ENCODE results near the gene BMPR1B.

DNA sequence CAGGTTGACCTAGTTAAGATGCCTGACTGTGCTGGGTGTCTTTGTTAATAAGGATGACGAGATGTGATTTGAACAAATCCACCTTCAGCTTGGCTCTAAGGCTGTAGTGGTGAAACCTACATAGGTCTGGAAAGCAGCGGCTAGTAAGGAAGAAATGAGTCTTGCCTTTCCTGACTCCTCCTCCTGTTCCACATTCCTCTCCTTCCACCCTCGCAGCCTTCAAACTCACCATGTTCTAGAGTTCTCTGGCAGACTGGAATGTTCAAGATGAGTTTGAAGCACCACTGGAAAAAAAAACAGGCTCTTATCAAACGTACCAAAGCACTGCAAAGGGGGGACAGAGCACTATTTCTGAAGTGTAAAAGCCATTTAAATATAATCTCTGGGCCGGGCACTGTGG is 395.4 kb downstream of the BMPR1B start:
- TF ChIP-seq CBX2 (IDR thresholded peaks at IDR 0.05; ENCODE audit: insufficient read depth, low read length, poor library complexity, severe bottlenecking) (no peak), ARID3A (IDR thresholded peaks at IDR 0.05; ENCODE audit: borderline replicate concordance, low read depth, low read length) (no peak), THRB (CRISPR knock-in tag; conservative IDR thresholded peaks at IDR 0.05) (no peak), JUND (IDR thresholded peaks at IDR 0.05; ENCODE audit: borderline replicate concordance, low read depth, low read length) (no peak), JUND (tag; IDR thresholded peaks at IDR 0.05; ENCODE audit: borderline replicate concordance, low read depth, low read length) (no peak), IRF2 (CRISPR knock-in tag; IDR thresholded peaks at IDR 0.05) (no peak), ERF (CRISPR knock-in tag; IDR thresholded peaks at IDR 0.05) (no peak)
- TF ChIP-seq, protein P1, sequence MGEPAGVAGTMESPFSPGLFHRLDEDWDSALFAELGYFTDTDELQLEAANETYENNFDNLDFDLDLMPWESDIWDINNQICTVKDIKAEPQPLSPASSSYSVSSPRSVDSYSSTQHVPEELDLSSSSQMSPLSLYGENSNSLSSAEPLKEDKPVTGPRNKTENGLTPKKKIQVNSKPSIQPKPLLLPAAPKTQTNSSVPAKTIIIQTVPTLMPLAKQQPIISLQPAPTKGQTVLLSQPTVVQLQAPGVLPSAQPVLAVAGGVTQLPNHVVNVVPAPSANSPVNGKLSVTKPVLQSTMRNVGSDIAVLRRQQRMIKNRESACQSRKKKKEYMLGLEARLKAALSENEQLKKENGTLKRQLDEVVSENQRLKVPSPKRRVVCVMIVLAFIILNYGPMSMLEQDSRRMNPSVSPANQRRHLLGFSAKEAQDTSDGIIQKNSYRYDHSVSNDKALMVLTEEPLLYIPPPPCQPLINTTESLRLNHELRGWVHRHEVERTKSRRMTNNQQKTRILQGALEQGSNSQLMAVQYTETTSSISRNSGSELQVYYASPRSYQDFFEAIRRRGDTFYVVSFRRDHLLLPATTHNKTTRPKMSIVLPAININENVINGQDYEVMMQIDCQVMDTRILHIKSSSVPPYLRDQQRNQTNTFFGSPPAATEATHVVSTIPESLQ (CRISPR knock-in tag; IDR thresholded peaks at IDR 0.05), result no peak
- TF ChIP-seq, protein P2, sequence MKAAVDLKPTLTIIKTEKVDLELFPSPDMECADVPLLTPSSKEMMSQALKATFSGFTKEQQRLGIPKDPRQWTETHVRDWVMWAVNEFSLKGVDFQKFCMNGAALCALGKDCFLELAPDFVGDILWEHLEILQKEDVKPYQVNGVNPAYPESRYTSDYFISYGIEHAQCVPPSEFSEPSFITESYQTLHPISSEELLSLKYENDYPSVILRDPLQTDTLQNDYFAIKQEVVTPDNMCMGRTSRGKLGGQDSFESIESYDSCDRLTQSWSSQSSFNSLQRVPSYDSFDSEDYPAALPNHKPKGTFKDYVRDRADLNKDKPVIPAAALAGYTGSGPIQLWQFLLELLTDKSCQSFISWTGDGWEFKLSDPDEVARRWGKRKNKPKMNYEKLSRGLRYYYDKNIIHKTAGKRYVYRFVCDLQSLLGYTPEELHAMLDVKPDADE (conservative IDR thresholded peaks at IDR 0.05; ENCODE audit: control insufficient read depth, low read depth, low read length), result no peak
